Ovary (tissue), 9 donors: Measurements from ENCODE around the gene ACTR1A. TPM values are rescaled to one million over a fixed set of nuclear protein-coding genes. Genes with fewer than 3 reads are reported as not detected.

Experiments
- DNase-seq, 5 donors: peaks; one replicate each; pipeline ENCODE4 v3.0.0-alpha.2; 2019 to 2020
- H3K27ac ChIP-seq, 2 donors: fragments of 200-600 bp; one replicate each; pipeline versions ENCODE4 v1.5.1 to v1.8.0; 2019 to 2022
- H3K27me3 ChIP-seq: fragments of 200-600 bp; one replicate; pipeline ENCODE4 v1.8.0; 2022
- H3K36me3 ChIP-seq: fragments of 200-600 bp; sonication (generic); one replicate; pipeline ENCODE4 v1.5.1; 2019
- H3K4me1 ChIP-seq: one replicate; pipeline ENCODE4 v1.8.1; 2013; ENCODE audit warnings: mild to moderate bottlenecking, moderate library complexity; ENCODE audit not compliant: insufficient read depth
- H3K4me3 ChIP-seq: fragments of 200-600 bp; sonication (generic); one replicate; pipeline ENCODE4 v1.5.1; 2017
- H3K9me3 ChIP-seq, 2 donors: fragments of 200-600 bp in 1 of 2; sonication (generic) in 1 of 2; one replicate each; pipeline versions ENCODE4 v1.5.1 to v1.8.1; 2013 to 2019; ENCODE audit warnings: mild to moderate bottlenecking in 1 of 2, moderate library complexity in 1 of 2
- CTCF ChIP-seq, 3 donors: fragments of 450-650 bp in 2 of 3; fragments of 200-600 bp in 1 of 3; IDR thresholded peaks; one replicate each; pipeline versions ENCODE4 v1.5.1 to v1.8.0; 2016 to 2022; ENCODE audit warnings: antibody characterized with exemption in 3 of 3, mild to moderate bottlenecking in 1 of 3
- EP300 ChIP-seq: sonication (generic); formaldehyde crosslinking; IDR thresholded peaks from one replicate; pipeline ENCODE4 v1.6.1; 2017; ENCODE audit warnings: antibody characterized with exemption
- POLR2A ChIP-seq: fragments of 450-650 bp; IDR thresholded peaks from one replicate; pipeline ENCODE4 v1.6.1; 2017; ENCODE audit warnings: antibody characterized with exemption, mild to moderate bottlenecking, moderate library complexity
- WGBS, 3 donors: extraction: QIAGEN DNeasy Blood & Tissue Kit in 1 of 3; methylation state at CpG; one replicate each; pipeline versions ENCODE4 v1.1.5 to v1.1.7; 2013 to 2017; 5-methylcytosine and 5-hydroxymethylcytosine counted together
- intact Hi-C, 4 donors: fragments of 100-400 bp; cut with DNase I; formaldehyde crosslinking; loops; one replicate each; pipeline versions ENCODE4 v1.11.0 to v1.15.1; 2022 to 2023
- polyA plus RNA-seq, 2 donors: library from polyadenylated mRNA; stranded (reverse); fragments of 200-250 nt in 1 of 2; fragments of 350-450 nt in 1 of 2; fragmentation: Illumina TruSeq in 1 of 2; extraction: RNeasy Lipid Tissue Mini Kit (QIAGEN cat#74804) in 1 of 2; gene quantifications; one replicate each; pipeline ENCODE4 v1.2.3, GENCODE V29; 2013 to 2014
- total RNA-seq, 7 donors: library from RNA; depleted of rRNA in 2 of 7; stranded (reverse); fragments of >200 nt in 2 of 7; fragmentation: NEBNext Ultra II Directional in 3 of 7; extraction: Animal tissue kit (Norgen Biotek cat#: 25700) in 3 of 7; gene quantifications; one replicate each; pipeline versions ENCODE4 v1.1.0 to v1.2.4, GENCODE V29; 2016 to 2023
- donor health status: DM: no; HTN: no; CAD: no; lungs with moderate emphysema.
- donor health status: DM: no; HTN: no; CAD: no.
- donor health status: Bipolar disorder and iron deficiency.
- donor health status: DM: yes; HTN: yes; CAD: no.
- donor health status: DM: no; HTN: no; CAD: no.
- donor health status: DM: yes; HTN: yes; CAD: no.

ACTR1A gene
- total and polyA plus RNA-seq, 9 donors, result 38.0 to 83.6 (median 60.1) TPM

- no peak overlapping the region for H3K27ac ChIP-seq
- no peak overlapping the region for H3K4me3 ChIP-seq
- H3K9me3 ChIP-seq, result no peaks in the 10 kb centered on the region
- TF ChIP-seq POLR2A (no peak), EP300 (no peak), CTCF (IDR thresholded peaks at IDR 0.05) (no peak)
- DNase-seq, result no peak
- intact Hi-C loops, result loop anchor here in 1 of 4 donors (5.0 kb wide), 1 partner anchor 34 kb away; no protein-coding TSS in a partner anchor
- 46 to 58% (median 49%) methylated on average over 7 of the region's 7 CpGs for WGBS, 3 donors
- no peaks in the 10 kb centered on the region for H3K27me3 ChIP-seq
- H3K36me3 ChIP-seq, result no peaks in the 10 kb centered on the region
- H3K4me1 ChIP-seq, result peaks cover 5% of the 10 kb centered on the region
Measured at GRCh38 chr10:102523250-102524029, 20.9 kb upstream of the ACTR1A start.

DNA sequence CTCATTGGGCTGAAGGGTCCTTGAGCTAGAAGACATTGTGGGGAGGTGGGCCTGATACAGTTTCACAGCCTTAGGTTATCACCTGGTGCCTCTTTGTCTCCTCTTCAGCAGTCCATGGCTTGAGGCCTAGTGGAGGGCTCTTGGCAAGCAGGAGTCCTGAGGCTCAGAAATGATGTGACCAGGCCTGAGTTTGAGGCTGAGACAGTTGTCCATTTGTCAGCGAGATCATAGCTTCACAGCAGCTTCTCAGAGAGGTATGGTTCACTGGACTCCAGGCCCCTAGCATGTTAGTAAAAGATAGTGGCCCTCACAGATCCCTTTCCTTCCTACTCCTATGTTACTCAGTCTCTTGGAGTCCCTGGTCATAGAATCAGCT lies 20.4 kb upstream of the ACTR1A start:
- intact Hi-C loops, result loop anchor here in 1 of 4 donors (5.0 kb wide), 1 partner anchor 34 kb away; no protein-coding TSS in a partner anchor
- no peak for TF ChIP-seq EP300
- no peak for TF ChIP-seq POLR2A
- no peak for TF ChIP-seq CTCF (IDR thresholded peaks at IDR 0.05)
- no peak overlapping the region for H3K27ac ChIP-seq
- WGBS, 3 donors, result 97 to 100% (median 100%) methylated on average over 1 of the region's 1 CpG
- no peak for DNase-seq
- H3K27me3 ChIP-seq, result no peaks in the 10 kb centered on the region
- peaks cover under 1% of the 10 kb centered on the region for H3K4me1 ChIP-seq
- H3K9me3 ChIP-seq, result no peaks in the 10 kb centered on the region
- H3K36me3 ChIP-seq, result no peaks in the 10 kb centered on the region
- no peak overlapping the region for H3K4me3 ChIP-seq

- Histone ChIP-seq H3K27ac (no peak overlapping the region), H3K4me3 (no peak overlapping the region), H3K36me3 (no peaks in the 10 kb centered on the region), H3K27me3 (no peaks in the 10 kb centered on the region), H3K9me3 (no peaks in the 10 kb centered on the region), H3K4me1 (no peaks in the 10 kb centered on the region)
- no peak for TF ChIP-seq CTCF (IDR thresholded peaks at IDR 0.05)
- TF ChIP-seq POLR2A, result no peak
- no peak for TF ChIP-seq EP300
- intact Hi-C loops, result no loop called here
- no peak for DNase-seq
- 54 to 75% (median 64%) methylated on average over 12 of the region's 12 CpGs for WGBS, 3 donors
Measured at GRCh38 chr10:102519246-102519825, 16.8 kb upstream of the ACTR1A start.

DNA sequence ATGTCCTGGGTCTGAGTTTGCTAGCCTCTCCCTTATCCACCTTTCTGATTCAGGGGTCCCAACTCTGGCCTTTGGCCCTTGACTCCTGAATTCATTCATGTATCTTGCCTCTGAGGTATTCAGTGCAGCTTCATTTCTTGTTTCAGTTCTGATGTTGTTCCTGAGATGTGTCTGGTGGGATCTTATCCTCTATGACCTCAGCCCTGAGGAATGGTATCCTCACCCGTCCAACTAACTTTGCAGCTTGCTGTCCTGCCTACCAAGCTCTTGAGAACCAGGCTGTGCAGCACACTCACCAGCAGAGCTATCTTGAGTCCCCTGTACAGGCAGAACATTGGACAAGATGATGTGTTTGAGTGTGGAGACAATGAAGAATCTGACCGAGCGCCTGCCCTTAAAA lies 15.0 kb upstream of the ACTR1A start:
- Histone ChIP-seq H3K27me3 (no peaks in the 10 kb centered on the region), H3K4me1 (no peaks in the 10 kb centered on the region), H3K27ac (no peak overlapping the region), H3K9me3 (no peaks in the 10 kb centered on the region), H3K36me3 (no peaks in the 10 kb centered on the region), H3K4me3 (no peak overlapping the region)
- DNase-seq, result no peak
- no peak for TF ChIP-seq EP300
- 64 to 89% (median 85%) methylated on average over 3 of the region's 3 CpGs for WGBS, 3 donors
- intact Hi-C loops, result no loop called here

GRCh38 chr10:102515724-102516123 lies 13.2 kb upstream of the ACTR1A start:
- TF ChIP-seq EP300 (no peak), CTCF (IDR thresholded peaks at IDR 0.05) (no peak), POLR2A (no peak)
- 91 to 95% (median 94%) methylated on average over 3 of the region's 3 CpGs for WGBS, 3 donors
- Histone ChIP-seq H3K27ac (no peak overlapping the region), H3K4me3 (no peak overlapping the region), H3K4me1 (no peaks in the 10 kb centered on the region), H3K9me3 (no peaks in the 10 kb centered on the region), H3K36me3 (no peaks in the 10 kb centered on the region), H3K27me3 (no peaks in the 10 kb centered on the region)
- intact Hi-C loops, result no loop called here
- DNase-seq, result no peak
